Measurements from ENCODE around the gene GNAS.

GRCh38 chr20:58815448-58815847 lies 37.1 kb upstream of the GNAS start:
- TF ChIP-seq POLR2AphosphoS5 (IDR thresholded peaks at IDR 0.05; ENCODE audit: low read depth, low read length) (no peak), POLR2A (IDR thresholded peaks at IDR 0.05; ENCODE audit: low read depth, low read length) (no peak), PAX5 (IDR thresholded peaks at IDR 0.05; ENCODE audit: insufficient read depth, low read length, severe bottlenecking) (no peak), TAF1 (IDR thresholded peaks at IDR 0.05; ENCODE audit: low read depth, low read length) (no peak), POU2F2 (IDR thresholded peaks at IDR 0.05; ENCODE audit: low read depth, low read length) (no peak), SPI1 (IDR thresholded peaks at IDR 0.05; ENCODE audit: low read depth, low read length) (no peak)

Measured in GM12891 (cell line).